ENCODE results near the gene KRT84.
"Not testable (repeated sequence)": the region's sequence is repeated elsewhere in the genome, so short reads cannot be mapped to it uniquely, and the experiment has no call there.

Gene KRT84

DNA sequence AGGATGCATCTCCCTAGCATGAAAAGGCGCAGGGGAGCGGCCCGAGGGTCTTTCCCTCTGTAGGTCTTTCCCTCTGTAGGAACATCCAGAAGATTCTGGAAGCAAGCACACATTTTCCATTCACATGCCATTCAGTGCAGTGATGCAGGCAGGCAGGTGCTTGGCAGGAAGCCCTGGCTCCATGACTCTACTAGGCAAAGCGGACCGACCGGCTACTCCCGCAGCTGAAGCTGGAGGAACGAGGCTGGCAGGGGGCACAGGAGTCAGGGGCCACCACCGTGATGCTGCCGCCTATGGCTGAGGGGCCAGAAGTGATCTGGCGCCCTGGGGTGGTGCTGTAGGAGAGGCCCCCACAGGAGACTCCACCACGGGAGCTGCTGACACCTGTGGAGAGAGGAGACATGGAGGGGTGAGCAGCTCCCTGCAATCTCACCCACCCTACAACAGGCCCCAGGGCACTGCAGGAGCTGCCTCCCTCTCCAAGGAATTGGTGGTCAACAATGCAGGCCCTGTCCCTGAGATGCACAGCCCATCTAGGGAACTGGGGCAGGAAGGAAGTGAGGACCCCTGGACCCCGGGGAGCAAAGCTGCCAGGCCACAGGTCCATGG lies 24.7 kb downstream of the KRT84 start:
- DNase-seq (ENCODE audit: low spot score): no peak

DNA sequence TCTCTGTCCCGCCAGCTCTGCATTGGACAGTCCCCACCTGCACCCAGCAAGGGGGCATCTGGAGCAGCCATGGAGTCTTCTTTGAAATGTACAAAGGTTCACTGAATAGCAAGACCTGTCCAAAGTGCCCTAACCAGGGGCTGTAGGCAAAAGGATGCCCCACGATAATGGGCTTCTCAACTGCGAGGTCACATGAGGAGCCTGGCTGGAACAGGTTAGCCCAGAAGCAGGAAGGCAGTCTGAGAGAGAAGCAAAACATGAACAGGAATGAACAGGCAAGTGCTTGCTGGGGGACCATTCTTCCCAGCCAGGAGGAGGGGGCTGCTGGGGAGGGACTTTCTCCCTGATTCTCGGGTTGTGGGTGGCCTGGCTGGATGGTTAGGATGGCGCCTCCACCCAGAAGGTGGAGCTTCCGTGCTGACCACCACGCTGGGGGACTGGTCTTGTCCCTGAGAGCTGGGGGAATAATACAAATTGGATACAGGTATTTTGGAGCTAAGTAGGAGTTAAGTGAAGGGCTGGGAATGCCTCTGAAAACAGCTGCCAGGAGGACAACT lies 25.3 kb downstream of the KRT84 start:
- no peak for DNase-seq (ENCODE audit: low spot score)

DNA sequence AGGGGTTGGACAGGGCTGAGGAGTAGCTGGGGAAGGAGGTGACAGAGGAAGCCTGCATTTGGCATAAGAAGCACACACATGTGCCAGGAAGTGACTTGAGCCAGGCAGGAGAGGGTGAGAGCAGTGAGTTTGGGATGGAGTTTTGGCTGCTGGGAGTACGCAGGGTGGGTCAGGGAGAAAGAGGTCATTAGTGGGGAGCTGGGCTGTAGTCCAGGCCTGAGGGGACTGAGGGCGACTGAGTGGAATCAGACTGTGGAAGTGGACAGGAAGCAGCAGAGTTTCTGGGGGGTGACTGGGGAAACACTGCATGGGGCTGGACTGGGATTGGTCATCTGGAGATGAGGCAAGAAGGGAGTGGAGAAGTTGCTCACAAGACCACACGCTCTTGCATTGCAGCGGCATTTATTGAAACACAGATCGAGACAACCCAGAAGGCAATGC lies 25.8 kb downstream of the KRT84 start:
- no peak for DNase-seq (ENCODE audit: low spot score)

DNA sequence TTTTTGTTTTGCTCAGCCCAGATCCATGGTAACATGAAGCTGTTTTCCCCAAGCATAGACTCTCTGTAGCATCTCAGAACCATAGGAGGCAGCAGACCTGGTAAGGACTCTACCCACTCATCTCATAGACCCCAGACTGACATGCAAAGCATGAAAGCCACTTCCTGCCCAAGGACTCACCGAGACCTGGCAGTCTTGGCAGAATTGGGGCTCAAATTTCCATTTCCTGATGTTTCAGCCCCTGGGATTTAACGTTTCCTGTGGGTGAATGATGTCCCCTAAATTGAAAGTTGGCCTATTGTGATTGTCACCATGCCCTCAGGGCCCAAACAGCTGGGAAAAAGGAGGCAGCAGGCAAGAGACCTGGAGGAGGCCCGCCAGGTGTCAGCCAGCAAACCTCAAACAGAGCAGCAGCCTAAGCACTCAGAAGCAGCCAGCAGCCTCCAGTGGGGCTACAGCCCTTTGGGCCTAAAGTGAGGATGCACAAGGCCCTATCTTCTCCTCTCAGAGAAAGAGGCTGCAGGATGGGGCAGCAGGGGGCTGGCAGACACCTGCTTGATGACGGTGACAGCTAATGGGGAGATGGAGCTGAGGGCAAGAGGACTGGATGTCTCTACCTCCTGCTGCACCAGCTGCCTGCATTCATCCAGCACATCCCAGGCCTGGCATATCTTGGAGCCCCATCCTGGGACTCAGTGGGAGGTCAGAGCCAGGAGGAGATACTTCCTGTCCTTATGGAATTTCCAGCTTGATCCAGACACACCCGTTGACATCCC lies 26.7 kb downstream of the KRT84 start:
- peak; percentile 79 for DNase-seq (ENCODE audit: low spot score)

DNA sequence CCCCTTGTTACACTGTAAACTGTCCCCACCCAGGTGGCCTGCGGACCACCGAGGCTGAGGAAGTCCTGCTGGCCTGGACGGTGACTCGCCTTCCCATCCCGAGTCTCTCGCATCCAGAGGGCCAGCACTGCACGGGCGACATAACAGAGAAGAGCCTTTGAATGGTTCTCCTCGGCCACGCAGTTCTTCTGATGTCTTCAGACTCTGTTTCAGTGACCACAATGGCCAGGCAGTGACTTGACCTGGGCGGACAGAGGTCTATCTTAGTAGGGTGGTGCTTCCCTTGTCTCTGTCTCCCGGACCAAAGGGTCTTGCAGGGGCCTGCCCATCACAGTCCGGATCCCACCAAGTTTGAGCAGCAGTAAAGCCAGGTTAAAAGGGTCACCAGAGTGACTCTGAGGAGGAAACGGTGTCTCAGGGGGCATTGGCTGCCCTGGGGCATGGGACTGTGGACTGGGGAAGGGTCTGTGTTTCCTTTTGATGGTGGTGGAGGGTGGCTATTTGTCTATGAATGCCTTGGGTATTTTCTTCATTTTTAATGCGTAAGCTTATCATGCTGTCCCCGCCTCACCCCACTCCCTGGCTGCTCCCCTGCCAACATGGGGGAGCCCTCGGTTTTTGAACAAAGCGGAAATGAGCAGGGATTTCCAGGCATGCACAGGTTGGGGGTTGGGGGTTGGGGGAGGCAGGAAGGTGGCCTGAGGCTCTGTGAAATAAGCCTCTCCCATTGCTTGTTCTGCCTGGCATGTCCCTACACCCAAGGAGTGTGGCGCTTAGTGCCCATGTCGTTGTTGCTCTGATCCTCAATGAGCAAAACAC lies 28.5 kb downstream of the KRT84 start:
- DNase-seq (ENCODE audit: low spot score): no peak

DNA sequence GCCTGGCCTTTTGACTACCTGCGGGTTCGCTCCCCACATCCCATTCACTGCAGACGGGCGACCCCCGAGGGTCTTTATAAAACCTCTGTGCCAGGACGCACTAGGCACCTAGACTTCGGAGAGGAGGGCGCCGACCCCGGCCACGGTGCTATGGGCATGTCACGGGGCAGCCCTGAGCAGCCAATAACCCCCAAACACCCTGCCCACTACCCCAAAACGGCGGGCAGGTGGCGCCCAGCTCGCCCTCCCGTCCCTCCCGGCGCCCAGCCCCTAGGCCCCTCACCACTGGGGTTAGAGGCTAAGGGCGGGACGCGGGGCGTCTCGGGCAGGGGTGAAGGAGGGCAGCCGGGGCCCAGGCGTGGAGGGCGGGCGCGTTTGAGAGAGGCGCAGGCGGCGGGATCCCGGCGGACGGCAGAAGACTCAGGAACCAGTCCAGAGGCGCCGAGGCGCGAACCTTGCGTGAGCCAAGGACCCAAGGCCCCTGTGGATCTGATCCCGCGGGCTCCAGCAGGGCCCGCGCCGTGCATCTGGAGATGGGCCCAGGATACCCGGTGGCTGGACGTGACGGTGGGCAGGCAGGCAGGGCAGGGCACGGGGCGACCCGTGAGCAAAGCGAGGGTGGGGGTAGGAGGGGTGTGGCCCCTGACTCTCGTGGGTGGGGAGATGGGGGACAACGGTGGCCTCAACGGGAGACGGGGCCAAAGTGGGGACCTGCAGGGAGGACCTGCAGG lies 29.3 kb downstream of the KRT84 start:
- DNase-seq (ENCODE audit: low spot score): no peak

DNA sequence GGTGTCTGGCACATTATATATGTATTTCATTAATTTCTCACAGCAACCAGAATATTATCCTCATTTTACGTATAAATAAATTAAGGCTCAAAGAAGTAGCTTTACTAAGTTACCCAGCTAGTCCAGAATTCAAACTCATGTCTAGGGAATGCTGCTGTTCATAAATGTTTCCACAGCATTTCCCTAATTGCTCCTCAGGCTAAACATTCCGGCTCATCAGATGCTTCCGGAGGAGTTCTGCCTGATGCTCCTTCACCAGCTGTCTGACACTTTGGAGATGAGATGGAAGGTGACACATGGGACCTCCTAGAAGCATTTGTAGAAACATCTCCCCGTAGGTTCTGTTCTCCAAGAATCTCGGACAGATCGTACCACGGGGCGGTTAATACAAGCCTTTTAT lies 30.3 kb downstream of the KRT84 start:
- no peak for DNase-seq (ENCODE audit: low spot score)

DNA sequence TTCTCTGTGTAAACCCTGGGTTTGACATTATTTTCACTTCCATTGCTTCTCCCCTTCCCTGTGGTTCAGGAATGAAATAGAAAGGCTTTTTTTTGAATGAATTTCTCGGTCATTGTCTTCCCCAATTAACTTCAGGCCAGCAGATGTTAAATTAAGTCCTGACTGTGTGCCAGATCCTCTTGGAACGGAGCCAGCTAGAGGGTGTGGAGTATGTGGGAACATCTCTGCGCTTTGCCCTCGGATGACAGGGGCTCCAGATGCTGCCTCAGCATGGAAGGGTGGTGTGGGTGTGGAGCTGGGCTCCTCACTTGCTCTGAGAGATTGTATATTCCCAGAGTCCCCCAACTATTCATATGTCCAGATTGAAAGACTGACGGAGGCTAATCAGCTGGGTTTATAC lies 31.3 kb downstream of the KRT84 start:
- no peak for DNase-seq (ENCODE audit: low spot score)

DNA sequence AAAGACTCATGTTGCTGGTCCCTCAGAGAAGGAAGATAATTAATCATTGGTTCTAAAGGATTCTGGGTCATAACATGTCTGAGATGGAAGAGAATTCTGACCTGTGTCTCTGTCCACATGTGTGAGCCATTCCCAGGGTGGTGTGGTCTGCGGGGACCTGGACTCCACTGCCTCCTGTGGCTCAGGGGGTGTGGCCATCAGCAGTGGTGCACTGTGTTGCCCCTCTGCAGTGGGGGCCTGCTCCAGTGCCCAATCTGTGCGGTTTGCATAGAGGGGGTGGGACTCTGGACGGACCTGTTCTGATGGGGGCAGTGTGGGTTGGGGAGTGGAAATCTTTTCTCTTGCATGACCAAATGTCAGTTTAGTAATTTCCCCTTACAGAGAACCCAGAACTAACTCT lies 31.7 kb downstream of the KRT84 start:
- DNase-seq (ENCODE audit: low spot score): no peak

DNA sequence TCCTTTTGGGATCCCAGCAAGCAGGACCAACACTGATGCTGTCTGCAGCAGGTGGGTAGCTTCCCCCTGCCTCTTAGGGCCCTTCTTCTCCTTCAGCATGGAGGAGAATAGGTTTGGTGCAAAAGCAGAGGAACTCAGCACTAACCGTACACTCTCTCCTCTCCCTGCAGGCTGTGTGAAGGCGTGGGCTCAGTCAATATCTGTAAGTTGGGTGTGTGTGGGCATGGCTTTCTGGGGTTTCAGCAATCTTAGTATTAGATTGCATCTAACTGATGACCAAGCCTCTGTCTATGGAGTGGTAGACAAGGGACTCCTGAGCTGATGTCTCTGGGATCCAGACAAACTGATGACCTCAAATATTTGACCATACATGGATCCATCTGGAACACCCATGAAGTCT lies 32.5 kb downstream of the KRT84 start:
- DNase-seq (ENCODE audit: low spot score): no peak

DNA sequence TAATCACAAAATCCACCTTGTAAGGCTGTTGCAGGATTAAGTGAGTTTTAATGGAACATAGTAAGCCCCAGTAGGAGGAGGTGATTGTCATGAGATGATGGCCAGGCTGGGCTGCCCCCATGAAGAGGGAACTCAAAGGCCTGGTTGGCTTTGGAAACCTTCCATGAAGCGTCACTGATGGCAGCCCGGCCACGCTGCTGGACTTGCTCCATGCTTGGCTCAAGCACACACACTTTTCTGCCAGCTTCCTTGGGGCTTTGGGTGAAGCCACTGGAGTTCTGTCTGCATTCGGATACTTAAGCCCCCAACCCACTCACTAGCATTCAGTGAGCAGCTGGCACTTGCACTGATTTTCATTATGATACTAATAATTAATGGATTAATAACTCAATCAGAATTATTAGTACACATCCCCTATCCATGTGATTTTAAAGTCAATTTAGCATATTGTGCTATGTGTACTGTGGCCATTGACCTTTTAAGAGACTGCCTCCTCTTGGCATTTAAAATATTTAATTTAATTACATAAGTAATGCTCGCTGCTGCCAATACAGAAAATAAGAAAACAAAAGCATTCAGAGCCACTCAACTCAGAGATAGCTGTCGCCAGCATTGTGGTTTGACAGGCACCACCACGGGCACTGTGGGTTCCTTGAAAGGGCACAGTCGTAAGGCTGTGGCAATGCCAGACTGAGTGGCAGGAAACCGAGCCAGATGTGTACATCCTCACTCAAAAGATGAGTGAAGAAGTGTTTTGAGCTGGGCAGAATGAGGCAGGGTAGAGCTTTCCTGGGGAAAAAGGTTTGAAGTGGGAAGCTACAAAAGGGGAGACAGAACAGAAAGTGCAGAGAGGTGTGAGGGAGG lies 34.0 kb downstream of the KRT84 start:
- no peak for DNase-seq (ENCODE audit: low spot score)

DNA sequence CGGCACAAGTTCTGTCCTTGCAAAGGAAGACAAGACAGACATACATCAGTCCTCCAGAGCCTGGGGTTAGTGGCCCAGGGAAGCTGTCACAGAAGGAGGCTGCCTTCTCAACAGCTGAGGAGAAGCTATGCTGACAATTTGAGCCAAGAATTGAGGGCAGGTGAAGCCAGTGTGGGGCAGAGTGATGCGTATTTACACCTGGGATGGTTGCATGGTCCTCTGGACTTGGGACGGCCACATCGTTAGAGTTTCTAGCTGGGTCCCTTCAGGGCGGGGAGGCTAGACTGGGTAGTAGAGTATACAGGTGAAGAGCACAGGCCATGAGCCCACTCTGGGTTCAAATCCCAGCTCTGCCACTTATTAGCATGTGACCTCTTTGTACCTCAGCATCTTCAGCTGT lies 34.7 kb downstream of the KRT84 start:
- no peak for DNase-seq (ENCODE audit: low spot score)

DNA sequence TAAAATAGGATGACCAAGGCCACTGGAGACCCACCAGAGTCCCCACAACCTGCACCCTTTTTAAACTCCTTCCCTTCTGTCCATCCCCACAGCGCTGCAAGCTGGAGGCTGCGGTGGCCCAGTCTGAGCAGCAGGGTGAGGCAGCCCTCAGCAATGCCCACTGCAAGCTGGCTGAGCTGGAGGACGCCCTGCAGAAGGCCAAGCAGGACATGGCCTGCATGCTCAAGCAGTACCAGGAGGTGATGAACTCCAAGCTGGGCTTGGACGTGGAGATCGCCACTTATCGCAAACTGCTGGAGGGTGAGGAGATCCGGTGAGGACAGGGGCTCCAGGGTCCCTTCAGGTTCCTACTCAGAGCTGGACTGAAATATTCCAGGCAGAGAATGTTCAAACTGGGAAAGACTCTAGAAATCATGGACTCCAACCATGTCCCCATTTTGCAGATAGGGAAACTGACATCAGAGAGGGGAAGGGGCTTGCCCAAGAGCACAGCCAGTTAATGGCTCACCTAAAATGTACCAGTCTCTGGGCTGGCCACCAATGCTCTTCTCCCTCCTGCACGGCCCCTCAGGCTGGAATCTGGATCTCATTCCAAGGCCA lies 35.3 kb downstream of the KRT84 start:
- DNase-seq (ENCODE audit: low spot score): no peak

DNA sequence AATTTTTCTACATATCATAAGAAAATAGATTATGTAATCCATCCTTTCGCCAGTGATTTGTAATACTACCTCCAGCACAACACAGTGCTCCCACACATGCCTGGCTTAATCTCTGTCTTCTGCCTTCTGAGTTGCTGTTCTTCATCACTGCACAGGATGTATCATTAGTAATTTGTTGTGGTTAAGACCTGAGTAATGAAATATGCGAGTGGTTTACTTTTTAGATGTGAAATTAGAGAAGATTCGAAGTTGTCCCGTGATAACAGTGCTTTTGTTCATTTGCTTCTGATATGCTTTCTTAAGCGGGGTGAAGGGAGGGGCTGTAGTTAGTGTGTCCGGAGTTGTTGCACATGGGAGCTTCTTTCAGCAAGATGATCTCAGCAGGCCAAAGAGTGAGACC lies 36.3 kb downstream of the KRT84 start:
- DNase-seq (ENCODE audit: low spot score): no peak

DNA sequence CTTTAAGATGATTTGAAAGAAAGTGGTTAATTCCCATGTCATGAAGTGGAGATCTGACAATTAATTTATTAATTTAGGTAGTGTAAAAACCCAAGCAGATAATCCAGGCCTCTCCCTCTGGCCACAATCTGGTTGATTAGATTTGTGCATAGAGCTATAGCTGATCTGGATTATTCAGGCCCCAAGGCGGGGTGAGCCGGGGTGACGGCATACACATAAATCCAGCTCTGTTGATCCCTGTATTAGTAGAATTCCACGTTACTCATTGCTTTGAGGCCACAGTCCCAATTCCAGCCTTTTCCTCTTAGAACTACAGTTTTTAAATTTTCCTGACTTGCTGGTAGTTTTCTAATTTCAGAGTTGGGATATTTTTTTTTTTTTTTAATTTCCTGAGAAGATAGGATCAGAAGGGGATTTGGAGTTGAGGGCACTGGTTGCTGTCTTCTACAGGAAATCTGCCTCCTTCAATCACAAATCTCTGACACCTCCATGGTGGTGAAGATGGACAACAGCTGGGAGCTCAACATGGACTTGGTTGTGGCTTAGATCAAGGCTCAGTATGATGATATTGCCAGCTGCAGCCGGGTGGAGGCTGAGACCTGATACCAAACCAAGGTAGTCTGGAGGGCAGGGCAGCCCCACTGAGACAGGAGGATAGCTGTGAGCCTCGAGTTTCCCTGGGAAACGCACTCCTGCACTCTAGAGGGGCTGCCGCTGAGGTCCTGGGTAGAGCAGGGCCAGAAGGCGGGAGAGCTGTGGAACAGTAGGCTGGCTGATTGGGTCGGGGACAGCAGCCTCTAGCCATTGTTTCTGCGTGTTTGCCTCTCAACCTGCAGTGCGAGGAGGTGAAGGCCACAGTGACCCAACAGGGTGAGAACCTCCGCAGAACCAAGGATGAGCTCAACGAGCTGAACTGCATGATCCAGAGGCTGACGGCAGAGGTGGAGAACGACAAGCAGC lies 37.6 kb downstream of the KRT84 start:
- DNase-seq (ENCODE audit: low spot score): no peak

DNA sequence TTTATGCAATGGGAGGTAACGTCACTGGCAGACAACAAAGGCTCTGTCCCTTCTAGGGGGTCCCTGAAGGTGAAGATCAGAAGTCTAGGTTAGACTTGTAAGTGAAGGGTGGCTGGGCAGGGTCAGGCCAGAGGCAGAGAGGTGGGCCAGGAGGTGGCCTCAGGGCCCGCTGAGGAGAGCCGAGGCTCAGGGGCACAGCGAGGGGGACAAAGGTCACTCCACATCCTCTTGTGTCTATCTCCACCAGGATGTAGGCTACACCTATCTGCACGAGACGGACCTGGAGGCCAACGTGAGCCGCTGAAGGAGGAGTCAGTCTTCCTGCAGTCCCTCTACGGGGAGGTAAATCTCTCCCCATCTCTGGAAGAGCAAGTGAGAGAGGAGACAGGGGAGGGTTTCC lies 38.4 kb downstream of the KRT84 start:
- DNase-seq (ENCODE audit: low spot score): no peak

DNA sequence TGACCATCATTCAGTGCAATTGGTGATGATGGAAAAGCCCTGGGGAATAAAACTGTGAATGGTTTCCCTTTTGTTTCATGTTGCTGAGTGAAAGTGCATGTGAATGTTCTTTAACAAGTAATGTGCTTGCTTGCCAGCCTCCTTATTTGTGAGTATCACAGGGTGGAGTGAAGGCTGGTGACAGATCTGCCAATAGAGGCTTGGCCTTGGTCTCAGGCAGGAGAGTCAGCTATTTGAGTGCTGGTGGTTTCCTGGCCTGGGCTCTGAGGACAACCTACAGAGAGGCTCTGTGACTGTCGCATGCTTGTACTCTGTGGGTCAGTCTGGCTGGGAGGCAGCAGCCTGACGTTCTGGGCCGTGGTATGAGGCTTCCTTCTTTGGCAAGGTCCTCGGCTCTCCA lies 38.9 kb downstream of the KRT84 start:
- DNase-seq (ENCODE audit: low spot score): no peak

DNA sequence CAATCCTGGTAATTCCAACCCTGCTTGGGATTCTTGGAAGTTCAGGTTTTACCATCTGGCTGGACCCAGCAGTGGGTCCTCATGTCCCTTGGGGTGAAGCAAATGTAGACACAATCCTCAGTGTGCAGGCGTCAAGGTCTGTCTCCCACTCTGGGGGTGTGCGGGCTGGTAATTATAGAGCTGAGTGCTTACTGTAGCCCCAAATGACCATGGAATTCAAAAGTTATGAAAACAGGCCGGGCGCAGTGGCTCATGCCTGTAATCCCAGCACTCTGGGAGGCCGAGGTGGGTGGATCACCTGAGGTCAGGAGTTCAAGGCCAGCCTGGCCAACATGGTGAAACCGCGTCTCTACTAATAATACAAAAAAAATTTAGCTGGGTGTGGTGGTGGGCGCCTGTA lies 40.4 kb downstream of the KRT84 start:
- DNase-seq (ENCODE audit: low spot score): not testable (repeated sequence)

DNA sequence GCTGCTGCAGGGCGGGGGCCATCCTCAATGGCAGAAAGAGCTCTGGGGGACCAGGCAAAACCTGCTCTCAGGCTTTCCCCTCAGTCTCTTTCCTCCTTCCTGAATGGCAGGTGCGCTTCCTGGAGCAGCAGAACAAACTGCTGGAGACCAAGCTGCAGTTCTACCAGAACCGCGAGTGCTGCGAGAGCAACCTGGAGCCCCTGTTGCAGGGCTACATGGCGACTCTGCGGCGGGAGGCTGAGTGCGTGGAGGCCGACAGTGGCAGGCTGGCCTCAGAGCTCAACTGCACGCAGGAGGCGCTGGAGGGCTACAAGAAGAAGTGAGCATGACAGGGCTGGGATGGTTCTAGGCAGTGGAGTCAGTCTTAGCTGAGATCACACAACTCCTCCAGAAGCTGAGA lies 41.3 kb downstream of the KRT84 start:
- no peak for DNase-seq (ENCODE audit: low spot score)

DNA sequence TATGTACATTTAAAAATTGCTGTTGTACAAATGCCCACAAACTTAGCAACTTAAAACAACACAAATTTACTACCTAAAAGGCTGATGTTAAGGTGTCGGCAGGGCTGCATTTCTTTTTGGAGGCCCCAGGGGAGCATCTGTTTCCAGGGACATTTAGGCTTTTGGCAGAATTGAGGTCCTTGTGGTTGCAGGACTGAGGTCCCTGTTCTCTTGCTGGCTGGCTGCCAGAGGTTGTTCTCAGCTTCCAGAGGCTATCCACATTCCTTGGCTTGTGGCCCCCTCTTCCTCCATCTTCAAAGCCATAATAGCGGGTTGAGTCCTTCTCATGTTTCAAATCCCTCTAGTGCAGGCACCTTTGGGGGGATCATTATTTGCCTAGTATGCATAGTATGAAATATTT lies 41.9 kb downstream of the KRT84 start:
- DNase-seq (ENCODE audit: low spot score): no peak

Data from NAMALWA (cell line).